Measurements from ENCODE around the gene PIGC.
A peak's percentile ranks its signal among the peaks of the same experiment; 100 is the strongest.

DNA sequence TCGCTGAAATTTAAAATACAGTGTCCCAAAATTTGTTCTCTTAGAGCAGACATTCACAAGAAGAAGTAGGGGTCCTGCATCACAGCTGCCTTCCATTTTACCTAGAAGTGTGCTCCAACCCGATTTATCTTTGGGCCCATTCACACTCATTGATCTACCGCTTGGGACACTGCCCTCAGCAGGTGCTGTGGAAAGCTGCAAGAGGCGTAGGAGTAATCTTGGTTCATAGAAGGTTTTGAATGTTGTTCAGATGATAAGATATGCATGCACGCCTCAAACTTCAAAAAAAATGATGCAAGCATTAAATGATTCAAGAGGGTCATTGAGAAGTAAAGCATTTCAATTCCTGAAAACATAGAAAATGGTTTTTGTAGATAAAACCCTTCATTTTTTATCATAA, 42.0 kb downstream of the PIGC start:
- peak in 1 of 6 experiments; percentile 12 for TF ChIP-seq CTCF (IDR thresholded peaks at IDR 0.05)
- no peak for TF ChIP-seq POLR2A (IDR thresholded peaks at IDR 0.05)
